H9 (cell line): ENCODE data around the gene SRSF11. TPM values are rescaled to one million over a fixed set of nuclear protein-coding genes. Genes with fewer than 3 reads are reported as not detected.

Experiments
- DNase-seq: peaks from one replicate; pipeline ENCODE4 v3.0.0-alpha.2; 2017
- H2AFZ ChIP-seq: one replicate; pipeline ENCODE4 v1.6.1; 2013; ENCODE audit warnings: mild to moderate bottlenecking, low read length, control low read depth, moderate library complexity
- H2AK5ac ChIP-seq: 2 replicates; pipeline ENCODE4 v1.6.1; 2013; ENCODE audit warnings: low read length, control low read depth, mixed read lengths; ENCODE audit not compliant: insufficient read length
- H2BK120ac ChIP-seq: one replicate; pipeline ENCODE4 v1.6.1; 2013; ENCODE audit warnings: low read depth, mild to moderate bottlenecking, low read length, control low read depth, inconsistent platforms; ENCODE audit not compliant: poor library complexity, severe bottlenecking
- H2BK12ac ChIP-seq: 2 replicates; pipeline ENCODE4 v1.6.1; 2013; ENCODE audit warnings: low read length, control low read depth, mixed read lengths, low read depth; ENCODE audit not compliant: insufficient read length
- H2BK15ac ChIP-seq: 2 replicates; pipeline ENCODE4 v1.6.1; 2013; ENCODE audit warnings: low read depth, low read length, control low read depth
- H2BK20ac ChIP-seq: one replicate; pipeline ENCODE4 v1.6.1; 2013; ENCODE audit warnings: low read depth, mild to moderate bottlenecking, low read length, control low read depth, inconsistent platforms; ENCODE audit not compliant: poor library complexity, severe bottlenecking
- H2BK5ac ChIP-seq: 2 replicates; pipeline ENCODE4 v1.6.1; 2013; ENCODE audit warnings: low read length, control low read depth, mixed read lengths; ENCODE audit not compliant: insufficient read length
- H3K14ac ChIP-seq: 2 replicates; pipeline ENCODE4 v1.6.1; 2013; ENCODE audit warnings: low read length, control low read depth; ENCODE audit not compliant: insufficient read depth
- H3K18ac ChIP-seq: 2 replicates; pipeline ENCODE4 v1.6.1; 2013; ENCODE audit warnings: low read depth, mild to moderate bottlenecking, mixed read lengths, low read length, control low read depth; ENCODE audit not compliant: insufficient read length
- H3K23ac ChIP-seq: 2 replicates; pipeline ENCODE4 v1.6.1; 2013; ENCODE audit warnings: low read length, control low read depth, mixed read lengths, low read depth; ENCODE audit not compliant: insufficient read length
- H3K23me2 ChIP-seq: 2 replicates; pipeline ENCODE4 v1.6.1; 2013; ENCODE audit warnings: low read depth, mild to moderate bottlenecking, mixed read lengths, low read length, control low read depth; ENCODE audit not compliant: insufficient read length, poor library complexity, severe bottlenecking
- H3K27ac ChIP-seq: 2 replicates; pipeline ENCODE4 v1.5.1; 2013; ENCODE audit warnings: low read length, control low read depth, mixed read lengths, low read depth; ENCODE audit not compliant: insufficient read length
- H3K27me3 ChIP-seq: 2 replicates; pipeline ENCODE4 v1.6.1; 2013; ENCODE audit warnings: low read length, control low read depth, inconsistent platforms; ENCODE audit not compliant: insufficient read depth
- H3K4ac ChIP-seq: 2 replicates; pipeline ENCODE4 v1.6.1; 2013; ENCODE audit warnings: low read depth, mild to moderate bottlenecking, control low read depth, inconsistent platforms, low read length, moderate library complexity
- H3K4me1 ChIP-seq: 2 replicates; pipeline ENCODE4 v1.6.1; 2013; ENCODE audit warnings: low read length, control low read depth, inconsistent platforms; ENCODE audit not compliant: insufficient read depth
- H3K4me2 ChIP-seq: 2 replicates; pipeline ENCODE4 v1.6.1; 2013; ENCODE audit warnings: low read length, control low read depth, mixed read lengths; ENCODE audit not compliant: insufficient read length, insufficient read depth
- H3K56ac ChIP-seq: 2 replicates; pipeline ENCODE4 v1.6.1; 2013; ENCODE audit warnings: low read depth, mild to moderate bottlenecking, mixed read lengths, low read length, control low read depth; ENCODE audit not compliant: insufficient read length
- H3K79me1 ChIP-seq: 2 replicates; pipeline ENCODE4 v1.6.1; 2013; ENCODE audit warnings: low read depth, mild to moderate bottlenecking, moderate library complexity, low read length, control low read depth, inconsistent platforms; ENCODE audit not compliant: insufficient read depth, poor library complexity, severe bottlenecking
- H3K79me2 ChIP-seq: 2 replicates; pipeline ENCODE4 v1.6.1; 2013; ENCODE audit warnings: low read length, control low read depth, inconsistent platforms; ENCODE audit not compliant: insufficient read depth
- H3K9ac ChIP-seq: 2 replicates; pipeline ENCODE4 v1.6.1; 2013; ENCODE audit warnings: low read length, control low read depth, mixed read lengths; ENCODE audit not compliant: insufficient read length; ENCODE audit errors: extremely low read depth
- H3K9me3 ChIP-seq: one replicate; pipeline ENCODE4 v1.6.1; 2013; ENCODE audit warnings: low read depth, low read length, inconsistent platforms; ENCODE audit not compliant: control insufficient read depth
- H3T11ph ChIP-seq: one replicate; pipeline ENCODE4 v1.6.1; 2013; ENCODE audit warnings: mild to moderate bottlenecking, low read length, control low read depth, inconsistent platforms
- H4K20me1 ChIP-seq: one replicate; pipeline ENCODE4 v1.6.1; 2013; ENCODE audit not compliant: control insufficient read depth, insufficient read length, insufficient read depth
- H4K5ac ChIP-seq: 2 replicates; pipeline ENCODE4 v1.6.1; 2013; ENCODE audit warnings: low read depth, mild to moderate bottlenecking, mixed read lengths, low read length, control low read depth; ENCODE audit not compliant: insufficient read length
- H4K8ac ChIP-seq: replicated peaks from 2 replicates; pipeline ENCODE4 v1.6.1; 2013; ENCODE audit warnings: low read length, control low read depth, mixed read lengths, low read depth; ENCODE audit not compliant: insufficient read length
- H4K91ac ChIP-seq: 2 replicates; pipeline ENCODE4 v1.6.1; 2013; ENCODE audit warnings: low read depth, mild to moderate bottlenecking, moderate library complexity, mixed read lengths, low read length, control low read depth; ENCODE audit not compliant: insufficient read length
- H3K27ac Mint-ChIP-seq, 3 experiments: 2 replicates in 2 of 3; 3 replicates in 1 of 3; pipeline ENCODE4 v1.8.0; 2020 to 2021; ENCODE audit warnings: mixed read lengths in 3 of 3, mild to moderate bottlenecking in 1 of 3, moderate library complexity in 1 of 3
- H3K27me3 Mint-ChIP-seq: 2 replicates; pipeline ENCODE4 v1.8.0; 2021; ENCODE audit warnings: low read depth, mild to moderate bottlenecking, moderate library complexity, mixed read lengths
- H3K36me3 Mint-ChIP-seq, 3 experiments: 2 replicates in 2 of 3; 3 replicates in 1 of 3; pipeline ENCODE4 v1.8.0; 2020 to 2021; ENCODE audit warnings: low read depth in 3 of 3, mixed read lengths in 3 of 3; ENCODE audit not compliant: insufficient read depth in 1 of 3
- H3K4me1 Mint-ChIP-seq, 2 experiments: 2 replicates each; pipeline ENCODE4 v1.8.0; 2020; ENCODE audit warnings: mixed read lengths in 2 of 2
- H3K4me3 Mint-ChIP-seq, 2 experiments: 2 replicates in 1 of 2; 3 replicates in 1 of 2; pipeline ENCODE4 v1.8.0; 2020 to 2021; ENCODE audit warnings: mild to moderate bottlenecking in 2 of 2, mixed read lengths in 2 of 2, moderate library complexity in 1 of 2
- H3K9me3 Mint-ChIP-seq, 2 experiments: 2 replicates in 1 of 2; 3 replicates in 1 of 2; pipeline ENCODE4 v1.8.0; 2020; ENCODE audit warnings: mild to moderate bottlenecking in 2 of 2, mixed read lengths in 2 of 2, moderate library complexity in 1 of 2
- CTCF ChIP-seq: fragments of 200-600 bp; sonication (generic); conservative IDR thresholded peaks from 3 replicates; pipeline ENCODE4 v1.8.0; 2021; ENCODE audit warnings: antibody characterized with exemption, mild to moderate bottlenecking
- total RNA-seq: library from RNA; stranded (reverse); gene quantifications from 2 replicates; pipeline ENCODE4 v1.2.1, GENCODE V29; 2021

Gene SRSF11
- total RNA-seq, 1 experiment from 2014 or later = 214 TPM

- Histone ChIP-seq H2BK20ac (no peak overlapping the region), H4K91ac (no peak overlapping the region), H3K56ac (no peak overlapping the region), H3K9ac (no peak overlapping the region), H3K79me1 (no peaks in the 10 kb centered on the region), H3K4me1 (no peaks in the 10 kb centered on the region), H3K27me3 (no peaks in the 10 kb centered on the region), H4K8ac (no peak overlapping the region), H2BK15ac (no peak overlapping the region), H3K4me2 (no peak overlapping the region), H4K5ac (no peak overlapping the region), H3K23me2 (no peaks in the 10 kb centered on the region), H3K23ac (no peak overlapping the region), H3K4ac (no peak overlapping the region), H2BK5ac (no peak overlapping the region), H3K27ac (no peak overlapping the region), H2BK12ac (no peak overlapping the region), H3K79me2 (no peaks in the 10 kb centered on the region), H4K20me1 (no peaks in the 10 kb centered on the region), H2BK120ac (no peak overlapping the region), H3K18ac (no peak overlapping the region), H3T11ph (no peak overlapping the region), H3K14ac (no peak overlapping the region), H2AFZ (no peak overlapping the region), H3K9me3 (no peaks in the 10 kb centered on the region), H2AK5ac (no peak overlapping the region)
- Mint-ChIP-seq H3K27ac (no peak overlapping the region), H3K36me3 (peaks cover 53 to 97% (median 89%) of the 10 kb centered on the region in 3 experiments; a peak in 6 of 7 replicates), H3K27me3 (no peaks in the 10 kb centered on the region), H3K4me1 (no peaks in the 10 kb centered on the region), H3K9me3 (no peaks in the 10 kb centered on the region), H3K4me3 (no peak overlapping the region)
- DNase-seq = no peak
- TF ChIP-seq CTCF = no peak
Measured at GRCh38 chr1:70247122-70247521, 25.9 kb downstream of the SRSF11 start.
